ENCODE data around the gene DPF3.

The DPF3 gene

GRCh38 chr14:72790887-72791566, 102.9 kb downstream of the DPF3 start:
- no peak for DNase-seq

GRCh38 chr14:72788972-72789728, 104.8 kb downstream of the DPF3 start:
- no peak for DNase-seq

- no peak for DNase-seq
These were observed 105.6 kb downstream of the DPF3 start for GRCh38 chr14:72788255-72788654.

- DNase-seq = no peak
These were observed 106.1 kb downstream of the DPF3 start for GRCh38 chr14:72787841-72788240.

- no peak for DNase-seq
These were observed 107.2 kb downstream of the DPF3 start for GRCh38 chr14:72786378-72787350.

GRCh38 chr14:72783741-72784140, 110.2 kb downstream of the DPF3 start:
- no peak for DNase-seq

GRCh38 chr14:72782817-72783216, 111.1 kb downstream of the DPF3 start:
- no peak for DNase-seq

- no peak for DNase-seq
These were observed 112.1 kb downstream of the DPF3 start for GRCh38 chr14:72781561-72782508.

GRCh38 chr14:72780751-72781150, 113.2 kb downstream of the DPF3 start:
- DNase-seq = no peak

GRCh38 chr14:72779679-72780078, 114.2 kb downstream of the DPF3 start:
- DNase-seq = no peak

- DNase-seq = no peak
These were observed 116.3 kb downstream of the DPF3 start for GRCh38 chr14:72777636-72778035.

- no peak for DNase-seq
These were observed 117.1 kb downstream of the DPF3 start for GRCh38 chr14:72776701-72777261.

GRCh38 chr14:72775923-72776554, 117.9 kb downstream of the DPF3 start:
- no peak for DNase-seq

- no peak for DNase-seq
These were observed 118.8 kb downstream of the DPF3 start for GRCh38 chr14:72774894-72775620.

- DNase-seq = no peak
These were observed 119.8 kb downstream of the DPF3 start for GRCh38 chr14:72774141-72774540.

GRCh38 chr14:72771561-72771960, 122.3 kb downstream of the DPF3 start:
- DNase-seq = no peak

GRCh38 chr14:72766296-72766695, 127.6 kb downstream of the DPF3 start:
- DNase-seq = no peak

GRCh38 chr14:72763892-72764291, 130.0 kb downstream of the DPF3 start:
- no peak for DNase-seq

- DNase-seq = no peak
These were observed 134.2 kb downstream of the DPF3 start for GRCh38 chr14:72759670-72760069.

GRCh38 chr14:72758993-72759392, 134.9 kb downstream of the DPF3 start:
- DNase-seq = no peak

- DNase-seq = no peak
These were observed 135.5 kb downstream of the DPF3 start for GRCh38 chr14:72758420-72758819.
